GM12878 (cell line): ENCODE results near the gene RERE. TPM values are rescaled to one million over a fixed set of nuclear protein-coding genes. Genes with fewer than 3 reads are reported as not detected.

Experiments
- FOXK2 ChIP-seq: fragments of 450-650 bp; IDR thresholded peaks from 2 replicates; pipeline ENCODE4 v1.6.1; 2017; ENCODE audit warnings: mild to moderate bottlenecking, moderate library complexity
- PAX8 ChIP-seq: fragments of 450-650 bp; IDR thresholded peaks from 2 replicates; pipeline ENCODE4 v1.6.1; 2017; ENCODE audit warnings: mild to moderate bottlenecking, moderate library complexity
- SREBF1 ChIP-seq: IDR thresholded peaks from 2 replicates; pipeline ENCODE4 v1.6.1; 2012; ENCODE audit warnings: mild to moderate bottlenecking, low read length
- SUZ12 ChIP-seq: fragments of 200-600 bp; sonication (generic); IDR thresholded peaks from one replicate; pipeline ENCODE4 v1.6.1; 2018; ENCODE audit warnings: antibody characterized with exemption, mild to moderate bottlenecking; ENCODE audit not compliant: unreplicated experiment
- ZNF687 ChIP-seq: fragments of 450-650 bp; IDR thresholded peaks from 2 replicates; pipeline ENCODE4 v1.6.1; 2017; ENCODE audit warnings: mild to moderate bottlenecking, moderate library complexity
- ZZZ3 ChIP-seq: IDR thresholded peaks from 2 replicates; pipeline ENCODE4 v1.6.1; 2011; ENCODE audit warnings: low read depth; ENCODE audit not compliant: control insufficient read depth, insufficient read length
- polyA plus RNA-seq, 11 experiments: library from polyadenylated mRNA; depleted of rRNA in 4 of 11; unstranded in 6 of 11; stranded (reverse) in 5 of 11; fragments of >200 nt; fragmentation: Nextera tagmentation in 4 of 11; fragmentation: Illumina TruSeq in 1 of 11; extraction: Ambion mirVana in 4 of 11; extraction: Trizol in 1 of 11; gene quantifications; 1 replicate in 1 of 11; 2 replicates in 10 of 11; pipeline versions ENCODE4 v1.2.1 to v1.2.3, GENCODE V29; 2011 to 2016; ENCODE audit warnings: inconsistent platforms in 2 of 11, missing spikeins in 2 of 11, low read depth in 1 of 11
- total RNA-seq, 4 experiments: library from RNA; depleted of rRNA in 3 of 4; stranded (reverse); fragments of >200 nt in 3 of 4; fragmentation: Illumina TruSeq in 1 of 4; extraction: Trizol in 1 of 4; gene quantifications; 2 replicates each; pipeline versions ENCODE4 v1.2.1 to v1.2.3, GENCODE V29; 2013 to 2021

RERE gene
- total and polyA plus RNA-seq, 10 of the 15 experiments (the other 5 are each of a cell fraction or from before 2014, with no cell fraction given): 5.2 to 60.5 (median 20.2) TPM

- TF ChIP-seq ZNF687: no peak
- no peak for TF ChIP-seq SREBF1
- no peak for TF ChIP-seq FOXK2
- no peak for TF ChIP-seq ZZZ3
- no peak for TF ChIP-seq SUZ12
- no peak for TF ChIP-seq PAX8
These were observed 28.8 kb upstream of the RERE start (continued) for GRCh38 chr1:8846263-8846662.
